Adrenal gland (tissue), 12 donors: Measurements from ENCODE around the gene TMEM108. TPM values are rescaled to one million over a fixed set of nuclear protein-coding genes. Genes with fewer than 3 reads are reported as not detected.
A peak's percentile ranks its signal among the peaks of the same experiment; 100 is the strongest.

ENCODE experiments used
- DNase-seq, 7 donors: peaks; one replicate each; pipeline ENCODE4 v3.0.0-alpha.2; 2019 to 2020
- H3K27ac ChIP-seq, 5 donors: fragments of 200-600 bp; sonication (generic) in 4 of 5; 1 replicate in 3 of 5; 2 replicates in 2 of 5; pipeline versions ENCODE4 v1.5.1 to v1.8.0; 2016 to 2020; ENCODE audit warnings: mild to moderate bottlenecking in 1 of 5
- H3K27me3 ChIP-seq: fragments of 200-600 bp; 2 replicates; pipeline ENCODE4 v1.8.0; 2021
- H3K36me3 ChIP-seq, 2 donors: fragments of 200-600 bp; replicated peaks in 1 of 2; 1 replicate in 1 of 2; 2 replicates in 1 of 2; pipeline versions ENCODE4 v1.5.1 to v1.8.0; 2018 to 2022
- H3K4me1 ChIP-seq, 2 donors: fragments of 200-600 bp; replicated peaks in 1 of 2; 1 replicate in 1 of 2; 2 replicates in 1 of 2; pipeline versions ENCODE4 v1.5.1 to v1.8.0; 2018 to 2021
- H3K4me3 ChIP-seq, 4 donors: fragments of 200-600 bp; sonication (generic) in 3 of 4; one replicate each; pipeline ENCODE4 v1.5.1; 2016 to 2018
- H3K9me3 ChIP-seq, 3 donors: fragments of 200-600 bp; sonication (generic) in 1 of 3; replicated peaks in 1 of 3; 1 replicate in 2 of 3; 2 replicates in 1 of 3; pipeline versions ENCODE4 v1.5.1 to v1.8.0; 2016 to 2021
- POLR2A ChIP-seq, 2 donors: fragments of 450-650 bp; IDR thresholded peaks; one replicate each; pipeline ENCODE4 v1.6.1; 2017; ENCODE audit warnings: antibody characterized with exemption in 2 of 2, mild to moderate bottlenecking in 2 of 2, moderate library complexity in 1 of 2
- WGBS, 4 donors: extraction: QIAGEN DNeasy Blood & Tissue Kit in 2 of 4; methylation state at CpG; one replicate each; pipeline versions ENCODE4 v1.1.5 to v1.1.7; 2013 to 2017; 5-methylcytosine and 5-hydroxymethylcytosine counted together
- intact Hi-C, 2 donors: fragments of 100-400 bp; cut with DNase I; formaldehyde crosslinking; loops; one replicate each; pipeline versions ENCODE4 v1.14.1 to v1.15.0; 2022 to 2023
- polyA plus RNA-seq, 3 donors: library from polyadenylated mRNA; stranded (reverse); fragments of 200-250 nt in 2 of 3; fragments of 350-450 nt in 1 of 3; fragmentation: Illumina TruSeq in 1 of 3; extraction: RNeasy Lipid Tissue Mini Kit (QIAGEN cat#74804) in 1 of 3; gene quantifications; one replicate each; pipeline ENCODE4 v1.2.3, GENCODE V29; 2013 to 2014
- total RNA-seq, 9 donors: library from RNA; depleted of rRNA in 4 of 9; stranded (reverse); fragments of >200 nt in 4 of 9; fragments of 120-200 nt in 1 of 9; fragmentation: NEBNext Ultra II Directional in 1 of 9; extraction: Animal tissue kit (Norgen Biotek cat#: 25700) in 1 of 9; gene quantifications; one replicate each; pipeline versions ENCODE4 v1.1.0 to v1.2.4, GENCODE V29; 2013 to 2023
- TF ChIP-seq, protein P1 (sequence below), 6 experiments: fragments of 450-650 bp in 4 of 6; fragments of 200-600 bp in 2 of 6; sonication (generic) in 1 of 6; IDR thresholded peaks; 1 replicate in 5 of 6; 2 replicates in 1 of 6; pipeline versions ENCODE4 v1.5.1 to v1.8.0; 2016 to 2021; ENCODE audit warnings: antibody characterized with exemption in 6 of 6, mild to moderate bottlenecking in 2 of 6, moderate library complexity in 1 of 6
- donor health status: healthy with polysubstance abuse.
- donor health status: Bipolar disorder and iron deficiency.
- donor health status: DM: yes; HTN: yes; CAD: no.
- donor health status: DM: no; HTN: no; CAD: no.
- donor health status: DM: no; HTN: no; CAD: no.
- donor health status: DM: yes; HTN: yes; CAD: no.

TMEM108 gene
- total and polyA plus RNA-seq, 12 donors: 0.67 to 38.0 (median 14.8) TPM

DNA sequence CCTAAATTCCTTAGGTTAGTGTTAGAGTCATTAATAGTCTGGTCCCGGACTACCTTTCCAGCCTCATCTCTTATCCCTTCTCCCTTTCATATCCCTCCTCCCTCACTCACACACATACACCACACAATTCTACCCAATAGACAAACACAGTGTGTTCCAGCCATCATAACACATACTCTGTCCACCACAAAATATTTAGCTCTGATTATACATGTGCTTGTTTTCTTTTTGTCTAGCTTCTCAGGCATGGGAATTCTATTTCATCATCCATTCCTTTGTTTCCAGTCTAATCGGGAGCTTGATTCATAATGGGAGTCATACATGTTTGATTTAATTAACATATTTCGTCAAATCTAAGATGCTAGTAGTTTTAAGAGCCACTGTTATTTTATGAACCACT, 199.8 kb downstream of the TMEM108 start:
- Histone ChIP-seq H3K4me3 (no peak overlapping the region), H3K4me1 (no peaks in the 10 kb centered on the region), H3K27ac (no peak overlapping the region), H3K36me3 (no peaks in the 10 kb centered on the region), H3K27me3 (no peaks in the 10 kb centered on the region), H3K9me3 (no peaks in the 10 kb centered on the region)
- TF ChIP-seq POLR2A (IDR thresholded peaks at IDR 0.05): no peak
- TF ChIP-seq, protein P1, sequence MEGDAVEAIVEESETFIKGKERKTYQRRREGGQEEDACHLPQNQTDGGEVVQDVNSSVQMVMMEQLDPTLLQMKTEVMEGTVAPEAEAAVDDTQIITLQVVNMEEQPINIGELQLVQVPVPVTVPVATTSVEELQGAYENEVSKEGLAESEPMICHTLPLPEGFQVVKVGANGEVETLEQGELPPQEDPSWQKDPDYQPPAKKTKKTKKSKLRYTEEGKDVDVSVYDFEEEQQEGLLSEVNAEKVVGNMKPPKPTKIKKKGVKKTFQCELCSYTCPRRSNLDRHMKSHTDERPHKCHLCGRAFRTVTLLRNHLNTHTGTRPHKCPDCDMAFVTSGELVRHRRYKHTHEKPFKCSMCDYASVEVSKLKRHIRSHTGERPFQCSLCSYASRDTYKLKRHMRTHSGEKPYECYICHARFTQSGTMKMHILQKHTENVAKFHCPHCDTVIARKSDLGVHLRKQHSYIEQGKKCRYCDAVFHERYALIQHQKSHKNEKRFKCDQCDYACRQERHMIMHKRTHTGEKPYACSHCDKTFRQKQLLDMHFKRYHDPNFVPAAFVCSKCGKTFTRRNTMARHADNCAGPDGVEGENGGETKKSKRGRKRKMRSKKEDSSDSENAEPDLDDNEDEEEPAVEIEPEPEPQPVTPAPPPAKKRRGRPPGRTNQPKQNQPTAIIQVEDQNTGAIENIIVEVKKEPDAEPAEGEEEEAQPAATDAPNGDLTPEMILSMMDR (IDR thresholded peaks at IDR 0.05): no peak
- intact Hi-C loops: no loop called here
- WGBS, 4 donors: 75 to 77% (median 76%) methylated on average over 3 of the region's 3 CpGs
- DNase-seq: no peak

DNA sequence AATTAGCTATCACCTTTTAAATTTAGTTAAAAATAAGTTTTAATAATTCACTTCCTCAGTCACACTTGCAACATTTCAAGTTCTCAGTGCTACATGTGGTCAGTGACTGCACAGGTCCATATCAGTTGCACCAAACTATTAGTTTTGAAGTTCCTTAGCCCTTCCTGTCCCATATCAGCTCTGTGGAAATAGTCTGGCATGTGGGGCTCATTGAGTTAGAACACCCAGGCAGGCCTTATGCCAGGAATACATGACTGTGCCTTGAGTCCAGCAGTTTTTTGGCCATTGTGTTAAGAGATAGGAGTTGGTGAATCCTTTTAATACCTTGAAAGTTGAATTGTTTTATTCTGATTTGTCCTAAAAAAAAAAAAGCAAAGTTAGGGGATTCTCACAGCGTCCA, 207.9 kb downstream of the TMEM108 start:
- no peak for TF ChIP-seq POLR2A (IDR thresholded peaks at IDR 0.05)
- TF ChIP-seq, protein P1 (IDR thresholded peaks at IDR 0.05): no peak
- peak; percentile 27 to 86 (median 77) for DNase-seq
- 90 to 100% (median 94%) methylated on average over 1 of the region's 1 CpG for WGBS, 4 donors

DNA sequence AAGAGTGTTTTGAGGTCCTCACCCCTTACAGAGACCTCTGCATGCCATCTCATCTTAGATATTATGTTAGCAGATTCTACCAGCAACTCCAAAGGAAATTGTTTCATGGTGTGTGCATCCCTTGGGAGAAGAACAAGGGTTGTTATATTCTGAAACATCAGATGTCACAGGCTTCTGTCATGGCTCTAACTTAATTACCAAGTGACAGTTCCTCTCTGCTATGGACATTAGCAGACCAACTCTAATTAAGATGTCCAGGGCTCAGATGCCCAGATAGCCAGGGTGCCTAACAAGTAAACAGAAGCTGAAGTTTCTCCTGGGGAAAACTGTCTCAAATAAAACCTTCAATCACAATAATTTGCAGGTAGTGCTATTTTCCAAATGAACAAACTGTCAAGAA, 208.6 kb downstream of the TMEM108 start:
- DNase-seq: no peak
- H3K4me3 ChIP-seq: no peak overlapping the region
- no peak overlapping the region for H3K27ac ChIP-seq
- no peaks in the 10 kb centered on the region for H3K27me3 ChIP-seq
- H3K9me3 ChIP-seq: no peaks in the 10 kb centered on the region
- no peaks in the 10 kb centered on the region for H3K4me1 ChIP-seq
- intact Hi-C loops: no loop called here
- H3K36me3 ChIP-seq: no peaks in the 10 kb centered on the region
- TF ChIP-seq, protein P1 (IDR thresholded peaks at IDR 0.05): no peak
- TF ChIP-seq POLR2A (IDR thresholded peaks at IDR 0.05): no peak

More for the DNA sequence above, 207.9 kb downstream of the TMEM108 start:
- no peaks in the 10 kb centered on the region for H3K36me3 ChIP-seq
- H3K27ac ChIP-seq: peak overlapping the region in 1 of 5 donors; percentile 19
- no peaks in the 10 kb centered on the region for H3K9me3 ChIP-seq
- no peak overlapping the region for H3K4me3 ChIP-seq
- H3K27me3 ChIP-seq: no peaks in the 10 kb centered on the region
- H3K4me1 ChIP-seq: no peaks in the 10 kb centered on the region
- intact Hi-C loops: no loop called here

DNA sequence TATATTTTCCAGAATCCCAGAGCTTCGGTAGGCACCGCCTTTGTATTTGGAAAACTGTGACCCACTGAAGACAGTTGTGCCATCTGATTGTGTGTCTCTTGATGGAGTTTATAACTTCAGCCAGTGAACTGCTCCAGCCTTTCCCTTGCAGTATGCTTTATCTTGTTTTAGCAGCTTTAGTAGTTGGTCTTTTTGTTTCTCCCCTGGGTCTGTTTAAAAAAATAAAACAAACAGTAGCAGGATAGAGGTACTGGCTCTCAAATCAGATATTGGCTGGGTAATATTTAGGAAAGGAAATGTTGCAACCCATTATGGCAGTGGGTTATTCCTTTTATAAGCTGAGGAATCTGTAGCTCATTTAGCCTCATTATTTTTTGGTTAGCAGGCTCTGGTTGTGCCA, 210.2 kb downstream of the TMEM108 start:
- H3K27ac ChIP-seq: no peak overlapping the region
- 82 to 91% (median 86%) methylated on average over 2 of the region's 2 CpGs for WGBS, 4 donors
- H3K4me1 ChIP-seq: no peaks in the 10 kb centered on the region
- no peaks in the 10 kb centered on the region for H3K27me3 ChIP-seq
- DNase-seq: no peak
- no peaks in the 10 kb centered on the region for H3K36me3 ChIP-seq
- intact Hi-C loops: no loop called here
- no peaks in the 10 kb centered on the region for H3K9me3 ChIP-seq
- H3K4me3 ChIP-seq: no peak overlapping the region
- TF ChIP-seq, protein P1 (IDR thresholded peaks at IDR 0.05): no peak
- no peak for TF ChIP-seq POLR2A (IDR thresholded peaks at IDR 0.05)
